WTC11 (cell line): ENCODE results near the gene RHBDL1. TPM values are rescaled to one million over a fixed set of nuclear protein-coding genes. Genes with fewer than 3 reads are reported as not detected.

Source experiments
- ATAC-seq: fragments of 200-7000 bp; cut with Tn5 transposase; 2 replicates; pipeline ENCODE4 v1.10.0; 2021; ENCODE audit warnings: mild to moderate bottlenecking, moderate library complexity
- CTCF ChIA-PET: fragments of 300-600 bp; sonication (Branson Sonifier 250); formaldehyde crosslinking; loops from one replicate; lab custom pipeline; 2021; ENCODE audit warnings: antibody characterized with exemption; lab: Charles Lee
- POLR2A ChIA-PET: fragments of 350-600 bp; sonication (Branson Sonifier 250); formaldehyde crosslinking; loops from one replicate; lab custom pipeline; 2021; ENCODE audit warnings: antibody characterized with exemption; lab: Charles Lee
- DNase-seq: peaks from one replicate; pipeline ENCODE4 v3.0.0; 2021; ENCODE audit warnings: low spot score
- H3K27ac Mint-ChIP-seq: 2 replicates; pipeline ENCODE4 v1.8.0; 2021; ENCODE audit warnings: mixed read lengths
- H3K27me3 Mint-ChIP-seq: 2 replicates; pipeline ENCODE4 v1.8.0; 2021; ENCODE audit warnings: low read depth, mild to moderate bottlenecking, moderate library complexity, mixed read lengths
- H3K36me3 Mint-ChIP-seq: 2 replicates; pipeline ENCODE4 v1.8.0; 2021; ENCODE audit warnings: mixed read lengths
- H3K4me1 Mint-ChIP-seq: 2 replicates; pipeline ENCODE4 v1.8.0; 2022; ENCODE audit warnings: mixed read lengths
- H3K4me3 Mint-ChIP-seq: 2 replicates; pipeline ENCODE4 v1.8.0; 2021; ENCODE audit warnings: mild to moderate bottlenecking, moderate library complexity, mixed read lengths
- H3K9me3 Mint-ChIP-seq: 2 replicates; pipeline ENCODE4 v1.8.0; 2021; ENCODE audit warnings: mixed read lengths
- CDX4 ChIP-seq: fragments of 250-450 bp; sonication (Bioruptor Pico); IDR thresholded peaks from 2 replicates; pipeline ENCODE4 v1.9.0; 2021; ENCODE audit warnings: moderate library complexity, mild to moderate bottlenecking, inconsistent platforms, borderline replicate concordance
- E2F1 ChIP-seq: sonication (generic); formaldehyde crosslinking; IDR thresholded peaks from 2 replicates; pipeline ENCODE4 v1.8.0; 2022; ENCODE audit warnings: mild to moderate bottlenecking, missing genetic modification reagents
- E2F4 ChIP-seq: sonication (generic); formaldehyde crosslinking; IDR thresholded peaks from 2 replicates; pipeline ENCODE4 v1.8.1; 2022; ENCODE audit warnings: low read depth, mild to moderate bottlenecking, moderate library complexity, missing genetic modification reagents, borderline replicate concordance
- ERG ChIP-seq: fragments of 250-450 bp; sonication (Bioruptor Pico); IDR thresholded peaks from 2 replicates; pipeline ENCODE4 v1.8.0; 2021; ENCODE audit warnings: mild to moderate bottlenecking
- FOXK1 ChIP-seq: sonication (generic); formaldehyde crosslinking; IDR thresholded peaks from 2 replicates; pipeline ENCODE4 v1.8.0; 2022; ENCODE audit warnings: mild to moderate bottlenecking, moderate library complexity, missing genetic modification reagents
- HMGA2 ChIP-seq: fragments of 250-450 bp; sonication (Bioruptor Pico); IDR thresholded peaks from 2 replicates; pipeline ENCODE4 v1.4.0; 2021; ENCODE audit warnings: mild to moderate bottlenecking, moderate library complexity
- MAX ChIP-seq: sonication (generic); formaldehyde crosslinking; IDR thresholded peaks from 2 replicates; pipeline ENCODE4 v1.8.0; 2022; ENCODE audit warnings: mild to moderate bottlenecking, missing genetic modification reagents
- MXD4 ChIP-seq: fragments of 250-450 bp; sonication (Bioruptor Pico); IDR thresholded peaks from 2 replicates; pipeline ENCODE4 v1.8.0; 2021; ENCODE audit warnings: mild to moderate bottlenecking, moderate library complexity, borderline replicate concordance
- OVOL2 ChIP-seq: fragments of 250-450 bp; sonication (Bioruptor Pico); IDR thresholded peaks from 2 replicates; pipeline ENCODE4 v1.9.0; 2021; ENCODE audit warnings: mild to moderate bottlenecking, borderline replicate concordance
- PRDM15 ChIP-seq: sonication (generic); formaldehyde crosslinking; IDR thresholded peaks from 2 replicates; pipeline ENCODE4 v1.8.0; 2022; ENCODE audit warnings: missing genetic modification reagents
- PRRX2 ChIP-seq: fragments of 250-450 bp; sonication (Bioruptor Pico); IDR thresholded peaks from 2 replicates; pipeline ENCODE4 v1.8.0; 2021; ENCODE audit warnings: mild to moderate bottlenecking
- SMAD4 ChIP-seq: sonication (generic); formaldehyde crosslinking; IDR thresholded peaks from 2 replicates; pipeline ENCODE4 v1.8.0; 2022; ENCODE audit warnings: mild to moderate bottlenecking, missing genetic modification reagents
- TCF7 ChIP-seq: sonication (generic); formaldehyde crosslinking; IDR thresholded peaks from 2 replicates; pipeline ENCODE4 v1.8.0; 2022; ENCODE audit warnings: mild to moderate bottlenecking, low read depth, missing genetic modification reagents, moderate library complexity
- TEAD1 ChIP-seq: sonication (generic); formaldehyde crosslinking; IDR thresholded peaks from 2 replicates; pipeline ENCODE4 v1.8.0; 2022; ENCODE audit warnings: mild to moderate bottlenecking, missing genetic modification reagents
- TP53 ChIP-seq: sonication (generic); formaldehyde crosslinking; IDR thresholded peaks from 2 replicates; pipeline ENCODE4 v1.8.1; 2023; ENCODE audit warnings: mild to moderate bottlenecking, missing genetic modification reagents
- USF1 ChIP-seq: sonication (generic); formaldehyde crosslinking; IDR thresholded peaks from 2 replicates; pipeline ENCODE4 v1.8.0; 2022; ENCODE audit warnings: mild to moderate bottlenecking, missing genetic modification reagents
- USF2 ChIP-seq: sonication (generic); formaldehyde crosslinking; IDR thresholded peaks from 2 replicates; pipeline ENCODE4 v1.8.1; 2023; ENCODE audit warnings: mild to moderate bottlenecking, missing genetic modification reagents, moderate library complexity
- ZNF532 ChIP-seq: fragments of 250-450 bp; sonication (Bioruptor Pico); IDR thresholded peaks from 2 replicates; pipeline ENCODE4 v1.9.0; 2021; ENCODE audit warnings: mild to moderate bottlenecking, borderline replicate concordance
- total RNA-seq: library from RNA; stranded (reverse); gene quantifications from 3 replicates; pipeline ENCODE4 v1.2.3, GENCODE V29; 2021

The RHBDL1 gene
- total RNA-seq, 1 experiment from 2014 or later, result 8.2 TPM

GRCh38 chr16:700684-701584, 25.5 kb downstream of the RHBDL1 start:
- peak; percentile 72 for ATAC-seq
- Mint-ChIP-seq H3K27me3 (peaks cover 82% of the 10 kb centered on the region), H3K36me3 (no peaks in the 10 kb centered on the region), H3K9me3 (no peaks in the 10 kb centered on the region), H3K4me3 (no peak overlapping the region), H3K4me1 (no peaks in the 10 kb centered on the region), H3K27ac (no peak overlapping the region)
- ChIA-PET POLR2A (no interaction called here), CTCF (interaction anchor here (0.9 to 4.5 kb wide), 5 partner anchors 11 to 25 kb away, joined by 3 to 25 read pairs (median 5); partner anchors contain the start of genes CCDC78 and METRN)
- DNase-seq, result peak; percentile 76
- TF ChIP-seq TEAD1 (CRISPR knock-in tag), result peak; percentile 96
- no peak for TF ChIP-seq HMGA2 (CRISPR knock-in tag)
- TF ChIP-seq PRDM15 (CRISPR knock-in tag), result no peak; the same call in 1 of the 2 replicates
- no peak for TF ChIP-seq USF1
- TF ChIP-seq E2F4 (CRISPR knock-in tag), result peak; percentile 91
- no peak for TF ChIP-seq ZNF532
- TF ChIP-seq MXD4 (CRISPR knock-in tag), result no peak
- TF ChIP-seq TP53 (CRISPR knock-in tag), result peak; percentile 94
- TF ChIP-seq USF2 (CRISPR knock-in tag), result peak; percentile 38; the same call in 1 of the 2 replicates
- 0 out of 2 replicates have a peak, but pooled peaks have one; percentile 37 for TF ChIP-seq E2F1 (CRISPR knock-in tag)
- peak; percentile 86 for TF ChIP-seq FOXK1 (CRISPR knock-in tag)
- TF ChIP-seq PRRX2 (CRISPR knock-in tag), result no peak
- TF ChIP-seq MAX (CRISPR knock-in tag), result peak; percentile 42; the same call in 1 of the 2 replicates
- TF ChIP-seq OVOL2, result no peak
- no peak for TF ChIP-seq CDX4 (CRISPR knock-in tag)
- peak; percentile 89; the same call in 1 of the 2 replicates for TF ChIP-seq SMAD4 (CRISPR knock-in tag)
- no peak for TF ChIP-seq ERG (CRISPR knock-in tag)
- TF ChIP-seq TCF7 (CRISPR knock-in tag), result peak; percentile 93
